GM19099 (cell line): ENCODE results near the gene EGFLAM.

Experiments used
- POLR2A ChIP-seq: IDR thresholded peaks from 3 replicates; pipeline ENCODE4 v1.6.1; 2011; ENCODE audit warnings: low read depth; ENCODE audit not compliant: insufficient read length; ENCODE audit errors: extremely low read depth

Gene EGFLAM

DNA sequence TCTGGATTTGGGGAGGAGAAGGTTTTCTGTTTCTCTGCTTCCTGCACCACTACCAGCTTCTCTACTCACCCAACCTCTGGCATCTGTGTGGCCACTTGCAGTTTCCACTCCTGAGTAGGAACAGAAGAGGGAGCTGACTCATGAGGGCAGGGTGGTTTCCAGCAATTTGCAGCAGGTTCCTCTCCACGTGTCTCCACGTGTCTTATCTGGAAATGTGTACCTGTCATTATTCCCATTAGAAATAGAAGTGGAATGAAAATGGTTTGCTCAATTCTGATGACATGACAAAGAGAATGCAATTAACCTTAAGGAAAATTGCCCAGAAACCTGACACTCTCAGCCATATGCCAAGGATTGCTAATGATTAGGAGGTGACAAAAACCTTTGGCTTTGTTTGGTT is 33.0 kb downstream of the EGFLAM start:
- no peak for TF ChIP-seq POLR2A

DNA sequence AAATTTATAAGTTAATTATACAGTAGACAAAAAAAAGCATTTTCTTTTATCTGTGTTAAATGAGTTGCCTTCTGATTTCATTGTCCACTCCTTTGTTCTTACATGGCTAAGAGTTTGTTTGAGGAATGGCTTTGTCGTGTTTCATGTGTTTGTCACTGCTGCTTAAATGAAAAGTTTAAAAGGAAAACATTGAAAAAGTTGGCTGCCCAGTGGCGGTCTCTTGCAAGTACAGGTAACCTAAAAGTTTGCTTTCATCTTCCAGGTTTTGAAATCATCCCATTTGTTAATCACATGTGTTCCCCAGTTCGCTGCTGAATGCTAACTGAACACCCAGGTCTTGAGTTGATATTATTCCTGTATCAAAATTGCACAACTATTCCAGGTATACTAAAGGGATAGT is 33.9 kb downstream of the EGFLAM start:
- no peak for TF ChIP-seq POLR2A

GRCh38 chr5:38295751-38296150 is 37.4 kb downstream of the EGFLAM start:
- TF ChIP-seq POLR2A = no peak

DNA sequence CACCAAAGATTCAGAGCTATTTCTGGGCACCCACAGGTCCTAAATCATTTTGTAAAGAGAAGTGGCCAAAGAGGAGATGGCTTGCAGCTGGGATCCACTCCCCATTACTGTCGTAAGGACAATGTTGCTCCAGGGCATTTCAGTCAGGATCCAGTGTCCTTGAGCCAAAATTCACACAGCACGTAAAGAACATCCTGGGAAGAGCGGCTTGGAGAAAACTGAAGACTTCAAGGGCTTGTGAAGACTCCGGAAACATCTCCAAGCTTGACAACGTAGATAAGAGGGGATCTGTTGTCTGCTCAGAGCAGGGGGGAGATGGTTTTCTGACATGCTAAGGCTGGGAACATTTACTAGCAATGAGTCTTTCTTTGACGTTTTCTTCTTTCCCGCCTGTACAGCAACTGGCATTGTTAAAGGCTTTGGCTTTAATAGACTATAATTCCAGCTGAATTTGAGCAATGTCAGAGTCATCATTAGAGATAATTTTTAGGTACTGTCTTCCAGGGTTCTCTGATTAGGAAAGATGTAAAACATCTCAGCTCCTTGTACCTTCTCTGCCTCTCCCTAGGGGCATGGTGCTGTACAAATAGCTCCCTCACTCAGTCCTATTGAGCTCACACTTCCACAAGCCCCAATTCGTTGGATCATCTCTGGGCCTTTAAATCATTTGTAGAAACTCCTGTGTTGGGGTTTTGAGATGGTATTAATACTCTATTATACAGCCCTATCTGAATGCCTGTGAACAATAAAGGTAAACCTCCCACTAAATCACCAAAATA is 39.7 kb downstream of the EGFLAM start:
- TF ChIP-seq POLR2A = no peak

DNA sequence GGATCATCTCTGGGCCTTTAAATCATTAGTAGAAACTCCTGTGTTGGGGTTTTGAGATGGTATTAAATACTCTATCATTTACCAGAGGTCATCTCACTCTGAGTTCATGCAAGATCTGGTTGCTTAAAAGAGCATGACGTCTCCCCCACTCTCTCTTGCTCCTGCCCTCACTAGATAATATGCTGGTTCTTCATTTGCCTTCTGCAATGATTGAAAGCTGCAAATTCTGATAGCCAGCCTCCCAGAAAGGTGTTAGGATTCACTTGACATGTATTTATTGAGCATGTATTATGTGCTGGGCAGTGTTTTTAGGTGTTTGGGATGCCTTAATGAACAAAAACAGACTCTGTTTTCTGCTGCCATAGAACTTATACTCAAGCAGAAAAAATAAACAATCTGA is 41.2 kb downstream of the EGFLAM start:
- TF ChIP-seq POLR2A = no peak

DNA sequence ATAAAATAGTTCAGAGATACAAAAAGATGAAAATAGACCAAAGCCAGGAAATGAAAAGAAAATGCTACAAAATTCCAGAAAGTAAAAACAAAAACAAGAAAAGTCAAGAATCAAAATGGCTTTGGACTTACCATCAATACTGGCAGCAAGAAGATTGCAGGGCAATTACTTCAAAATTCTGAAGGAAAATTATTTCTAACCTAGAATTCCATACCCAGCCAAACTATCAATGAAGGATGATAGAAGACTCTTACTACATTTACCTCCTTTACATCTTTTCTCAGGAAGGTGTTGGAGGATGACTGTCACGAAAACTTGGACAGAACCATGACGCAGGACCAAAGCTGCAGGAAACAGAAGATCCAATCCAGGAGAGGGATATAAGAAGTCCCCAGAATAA is 46.8 kb downstream of the EGFLAM start:
- TF ChIP-seq POLR2A = no peak

DNA sequence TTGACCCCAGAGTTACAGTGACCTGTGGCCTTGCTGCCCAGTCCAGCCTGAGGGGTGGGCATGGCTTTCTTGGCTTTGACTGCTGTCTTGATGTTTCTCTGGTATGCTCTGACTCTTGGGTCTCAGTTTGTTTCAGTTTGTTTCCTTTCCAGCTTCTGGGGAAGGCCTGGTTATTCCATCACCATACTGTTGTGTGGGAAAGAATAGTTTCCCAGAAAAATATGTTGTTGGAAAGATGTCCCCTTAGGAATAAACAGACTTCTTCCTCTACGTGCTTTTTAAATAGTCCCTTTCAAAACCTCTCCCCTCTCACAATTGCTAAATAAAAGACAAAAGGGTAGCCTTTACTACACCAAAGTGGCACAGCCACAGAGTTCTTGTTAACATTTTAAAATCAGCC is 49.5 kb downstream of the EGFLAM start:
- TF ChIP-seq POLR2A = no peak

DNA sequence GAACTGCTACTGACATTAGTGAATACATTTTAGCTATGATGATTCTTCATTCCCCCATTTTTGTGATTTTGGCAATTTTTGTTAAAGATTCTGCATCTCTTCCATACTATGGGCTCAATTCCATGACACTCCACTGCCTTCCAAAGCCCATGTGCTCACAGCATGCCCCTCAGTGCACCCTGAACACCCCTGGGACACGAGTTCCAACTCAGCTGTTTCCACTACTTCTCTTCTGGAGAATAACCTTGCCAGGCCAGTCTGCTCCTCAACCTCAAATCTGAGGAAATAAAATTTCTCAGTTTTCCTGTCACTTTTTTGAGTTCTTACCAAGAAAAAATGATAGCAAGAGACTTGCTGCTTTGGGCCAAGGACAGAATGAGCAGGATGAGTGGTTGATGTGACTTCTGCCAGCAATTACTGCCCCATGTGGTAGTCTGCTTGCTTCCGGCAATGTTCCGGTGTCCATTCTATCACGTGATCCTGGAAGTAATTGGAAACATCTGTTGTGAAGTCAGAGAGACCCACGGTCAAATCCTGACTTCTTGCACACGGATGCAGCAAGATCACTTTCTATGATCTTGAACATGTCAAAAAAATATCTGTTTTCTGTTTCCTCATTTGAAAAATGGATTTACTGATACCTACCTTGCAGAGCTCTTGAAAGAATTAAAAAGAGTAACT is 58.3 kb downstream of the EGFLAM start:
- no peak for TF ChIP-seq POLR2A

GRCh38 chr5:38317868-38318267 is 59.5 kb downstream of the EGFLAM start:
- TF ChIP-seq POLR2A = no peak

DNA sequence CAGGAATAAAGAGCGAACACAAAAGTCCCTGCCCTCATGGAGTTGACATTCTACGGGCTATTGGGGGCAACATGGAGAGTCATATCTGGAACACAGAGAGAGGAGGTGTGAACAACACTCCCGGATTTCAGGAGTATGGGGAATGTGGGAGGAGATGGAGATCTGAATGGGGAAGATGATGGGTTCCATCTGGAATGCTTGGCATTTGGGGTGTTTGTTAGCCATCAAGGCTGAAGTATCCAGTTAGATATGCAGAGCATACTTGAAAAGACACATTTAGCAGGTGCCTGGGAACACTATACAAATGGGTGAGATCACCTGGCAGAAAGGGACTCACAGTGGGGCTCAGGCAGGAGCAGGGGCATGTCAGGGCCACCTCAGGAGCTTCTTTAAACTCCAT is 61.1 kb downstream of the EGFLAM start:
- TF ChIP-seq POLR2A = no peak

- TF ChIP-seq POLR2A = no peak
These were observed 63.6 kb downstream of the EGFLAM start for GRCh38 chr5:38321978-38322377.

- no peak for TF ChIP-seq POLR2A
These were observed 65.4 kb downstream of the EGFLAM start for GRCh38 chr5:38323645-38324295.

DNA sequence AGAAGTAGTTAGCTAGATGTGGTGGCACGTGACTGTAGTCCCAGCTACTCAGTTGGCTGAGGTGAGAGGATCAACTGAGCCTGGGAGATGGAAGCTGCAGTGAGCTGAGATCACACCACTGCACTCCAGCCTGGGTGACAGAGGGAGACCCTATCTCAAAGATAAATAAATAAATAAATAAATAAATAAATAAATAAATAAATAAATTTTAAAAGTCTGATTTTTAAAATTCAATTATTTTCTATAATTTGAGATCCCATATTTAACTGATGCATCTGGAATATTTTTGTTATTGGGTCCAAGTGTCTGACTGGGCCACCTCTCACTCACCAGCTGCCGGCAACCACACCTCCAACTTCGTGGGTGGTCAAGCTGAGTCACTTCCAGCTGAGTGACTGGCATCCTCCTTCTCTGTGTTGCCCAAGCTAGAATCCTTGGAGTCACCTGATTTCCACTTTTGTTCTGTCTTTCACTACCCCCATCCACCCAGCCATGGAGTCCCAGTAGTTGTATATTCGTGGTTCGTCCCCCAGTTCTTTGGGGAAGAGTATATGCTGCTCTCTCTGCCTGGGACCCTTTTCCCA is 70.9 kb downstream of the EGFLAM start:
- no peak for TF ChIP-seq POLR2A

GRCh38 chr5:38330207-38330606 is 71.8 kb downstream of the EGFLAM start:
- TF ChIP-seq POLR2A = no peak

GRCh38 chr5:38331831-38332230 is 73.5 kb downstream of the EGFLAM start:
- no peak for TF ChIP-seq POLR2A

DNA sequence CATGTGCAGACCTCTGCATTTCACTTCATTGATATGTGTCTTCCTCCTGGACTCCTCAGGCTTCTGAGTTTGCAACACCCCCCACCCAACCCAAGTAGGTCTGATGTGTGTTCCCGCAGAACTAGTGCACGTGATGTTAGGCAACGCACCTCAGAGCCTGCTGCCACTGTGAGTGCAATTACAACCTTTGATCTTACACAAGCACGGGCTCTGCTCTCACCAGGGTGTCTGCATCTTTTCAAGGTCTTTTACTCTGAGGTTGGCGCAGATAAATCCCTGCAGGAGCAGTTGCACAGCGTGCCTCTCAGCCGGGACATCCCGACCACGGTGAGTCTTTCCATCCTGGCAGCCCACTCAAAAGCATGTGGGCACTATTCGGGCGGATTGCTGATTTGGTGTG is 80.1 kb downstream of the EGFLAM start:
- TF ChIP-seq POLR2A = no peak

- TF ChIP-seq POLR2A = no peak
These were observed 81.1 kb downstream of the EGFLAM start for GRCh38 chr5:38339446-38339845.

DNA sequence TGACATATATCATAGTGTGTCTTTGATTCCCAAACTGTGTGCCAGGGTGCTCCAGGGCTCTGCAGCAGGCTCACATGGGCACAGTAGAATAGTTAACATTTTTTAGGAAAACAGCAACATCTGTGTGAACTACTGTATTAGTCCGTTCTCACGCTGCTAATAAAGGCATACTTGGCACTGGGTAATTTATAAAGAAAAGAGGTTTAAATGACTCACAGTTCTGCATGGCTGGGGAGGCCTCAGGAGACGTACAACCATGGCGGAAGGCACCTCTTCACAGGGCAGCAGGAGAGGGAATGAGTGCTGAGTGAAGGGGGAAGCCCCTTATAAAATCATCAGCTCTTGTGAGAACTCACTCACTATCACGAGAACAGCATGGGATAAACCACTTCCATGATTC is 82.7 kb downstream of the EGFLAM start:
- no peak for TF ChIP-seq POLR2A
